ENCODE data around the gene ENO4. TPM values are rescaled to one million over a fixed set of nuclear protein-coding genes. Genes with fewer than 3 reads are reported as not detected.

Gene ENO4
- total RNA-seq, 1 experiment from 2014 or later, result 0.52 TPM

- DNase-seq (ENCODE audit: extremely low read depth, low read depth), result peak; percentile 67
Measured at GRCh38 chr10:116866987-116867595, 17.8 kb downstream of the ENO4 start.

GRCh38 chr10:116868198-116868676 is 18.9 kb downstream of the ENO4 start:
- no peak for DNase-seq (ENCODE audit: extremely low read depth, low read depth)

DNA sequence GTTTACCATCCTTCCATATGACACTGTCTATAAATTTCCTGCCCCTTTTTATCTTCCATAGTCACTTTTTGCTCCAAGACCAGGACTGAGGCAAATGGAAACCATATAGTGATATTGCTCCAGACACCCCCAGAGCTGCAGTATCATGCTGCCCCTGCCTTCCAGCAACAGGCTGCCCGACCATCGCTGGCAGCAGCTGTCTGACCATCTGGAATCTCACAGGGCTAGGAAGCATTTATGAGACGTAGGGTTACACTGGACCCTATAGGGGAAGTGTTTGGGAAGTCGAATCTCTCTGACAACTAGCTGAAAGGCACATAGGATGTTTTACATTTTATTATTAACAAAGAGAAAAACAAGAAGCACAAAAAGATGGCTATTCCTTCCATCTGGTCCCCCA is 19.4 kb downstream of the ENO4 start:
- DNase-seq (ENCODE audit: extremely low read depth, low read depth), result no peak

GRCh38 chr10:116870949-116871348 is 21.6 kb downstream of the ENO4 start:
- DNase-seq (ENCODE audit: extremely low read depth, low read depth), result no peak

DNA sequence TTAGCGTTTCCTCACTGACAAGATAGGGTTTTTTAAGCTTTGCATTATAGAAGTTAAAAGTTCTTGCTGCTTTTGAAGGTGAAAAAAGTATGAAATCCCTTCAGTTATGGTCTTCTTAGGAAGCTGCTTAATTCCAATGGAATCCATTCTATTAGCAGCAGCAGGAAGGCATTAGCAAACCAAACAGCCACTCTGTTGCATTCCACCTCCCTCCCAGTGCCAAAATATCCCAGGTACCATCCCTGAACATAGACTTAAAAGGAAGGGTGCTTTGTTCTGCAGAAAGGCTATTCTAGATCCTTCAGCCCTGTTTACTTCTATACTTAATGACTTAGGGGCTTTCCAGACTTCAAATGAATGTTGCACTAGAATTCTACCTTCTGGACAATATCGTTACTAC is 23.8 kb downstream of the ENO4 start:
- no peak for DNase-seq (ENCODE audit: extremely low read depth, low read depth)

GRCh38 chr10:116875897-116876296 is 26.6 kb downstream of the ENO4 start:
- no peak for DNase-seq (ENCODE audit: extremely low read depth, low read depth)

- DNase-seq (ENCODE audit: extremely low read depth, low read depth), result no peak
Measured at GRCh38 chr10:116877391-116877790, 28.1 kb downstream of the ENO4 start.

DNA sequence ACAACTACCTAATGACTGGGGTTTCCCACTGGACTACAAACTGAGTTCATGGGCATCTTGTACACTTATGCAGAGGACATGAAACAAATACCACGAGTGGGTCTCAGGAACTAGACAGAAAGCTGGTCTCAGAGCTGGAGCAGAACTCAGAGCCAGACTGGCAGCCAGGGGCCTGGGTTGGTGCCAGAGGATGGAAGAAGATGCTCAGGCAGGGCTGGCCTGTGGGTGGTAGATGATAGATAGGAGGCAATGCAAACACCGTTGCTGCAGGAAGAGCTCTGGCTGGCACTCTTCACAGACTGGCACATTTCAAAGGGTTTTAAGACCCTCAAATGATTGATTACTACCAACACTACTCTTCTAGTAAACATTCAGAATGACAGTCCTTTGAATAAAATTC is 28.8 kb downstream of the ENO4 start:
- DNase-seq (ENCODE audit: extremely low read depth, low read depth), result no peak

DNA sequence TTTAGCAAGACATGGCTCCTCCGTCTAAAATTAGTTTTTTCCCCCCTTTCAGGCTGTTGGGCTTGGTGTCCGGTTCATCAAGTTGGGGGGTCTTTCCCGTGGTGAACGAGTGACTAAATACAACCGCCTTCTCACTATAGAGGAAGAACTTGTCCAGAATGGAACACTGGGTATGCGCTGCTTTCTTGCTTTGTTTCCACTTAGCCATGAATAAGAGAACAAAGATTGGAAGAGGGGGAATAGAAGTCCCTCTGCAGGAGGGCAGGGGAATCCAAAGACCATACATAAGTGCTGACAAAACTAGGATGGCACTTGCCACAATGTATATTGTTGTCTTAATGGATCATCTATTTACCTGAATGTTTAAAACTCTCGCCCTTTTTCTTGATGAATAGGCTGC is 30.5 kb downstream of the ENO4 start:
- DNase-seq (ENCODE audit: extremely low read depth, low read depth), result no peak

DNA sequence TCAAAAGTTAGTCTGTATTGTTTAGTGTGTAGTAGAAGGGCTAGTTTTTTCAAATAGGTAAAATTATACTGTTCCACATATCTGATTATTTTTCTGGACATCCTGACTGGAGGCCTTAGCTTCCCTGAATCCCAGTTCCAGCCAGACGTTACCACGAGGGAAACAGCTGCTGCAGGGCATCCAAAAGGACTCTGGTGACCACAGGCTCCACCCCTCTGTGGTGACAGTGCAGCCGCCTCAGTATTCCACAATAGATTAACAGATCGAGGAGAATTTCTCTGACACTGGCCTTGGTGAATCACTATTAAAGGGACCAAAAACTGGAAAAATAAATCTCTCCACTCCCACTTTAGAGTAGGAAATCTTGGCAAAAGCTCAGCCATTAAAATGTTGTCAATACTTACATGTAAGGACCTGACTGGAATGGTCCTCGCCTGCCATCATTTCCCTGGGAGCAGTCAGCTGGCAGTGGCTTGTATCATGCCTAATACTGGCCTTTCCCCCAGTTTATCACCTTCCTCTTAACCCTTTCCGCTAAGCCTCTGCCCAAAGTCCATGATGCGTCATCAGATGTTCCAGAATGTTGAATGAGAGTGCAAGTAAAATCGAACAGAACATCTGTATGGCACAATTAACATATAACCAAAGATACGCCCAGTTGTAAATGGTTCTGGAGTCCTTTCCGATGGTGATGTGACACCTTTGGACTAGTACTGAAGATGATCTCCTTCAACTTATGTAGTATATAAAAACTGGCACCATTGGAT is 31.6 kb downstream of the ENO4 start:
- DNase-seq (ENCODE audit: extremely low read depth, low read depth), result no peak

DNA sequence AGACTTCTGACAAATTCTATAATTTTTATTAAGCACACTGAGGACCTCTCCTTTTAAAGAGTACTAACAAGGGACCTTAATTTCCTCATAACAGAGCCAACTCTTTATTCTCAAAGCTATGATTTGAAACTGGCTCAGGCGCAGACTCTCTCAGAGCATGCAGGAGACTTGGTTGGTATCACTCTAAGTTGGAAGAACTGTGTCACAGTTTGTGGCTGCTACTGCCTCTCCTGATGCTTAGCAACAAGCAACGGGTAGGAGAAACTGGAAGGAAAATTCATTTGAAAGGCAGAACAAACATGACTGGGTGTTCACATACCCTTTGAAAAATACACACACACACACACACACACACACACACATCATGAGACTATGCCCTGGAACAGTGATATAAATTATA is 33.3 kb downstream of the ENO4 start:
- DNase-seq (ENCODE audit: extremely low read depth, low read depth), result no peak

GRCh38 chr10:116886772-116887171 is 37.5 kb downstream of the ENO4 start:
- no peak for DNase-seq (ENCODE audit: extremely low read depth, low read depth)

- DNase-seq (ENCODE audit: extremely low read depth, low read depth), result peak; percentile 59
Measured at GRCh38 chr10:116888380-116889055, 39.2 kb downstream of the ENO4 start.

GRCh38 chr10:116889066-116889465 is 39.8 kb downstream of the ENO4 start:
- DNase-seq (ENCODE audit: extremely low read depth, low read depth), result no peak

- no peak for DNase-seq (ENCODE audit: extremely low read depth, low read depth)
Measured at GRCh38 chr10:116891208-116891607, 41.9 kb downstream of the ENO4 start.

GRCh38 chr10:116892907-116893685 is 43.8 kb downstream of the ENO4 start:
- no peak for DNase-seq (ENCODE audit: extremely low read depth, low read depth)

- no peak for DNase-seq (ENCODE audit: extremely low read depth, low read depth)
Measured at GRCh38 chr10:116893686-116894037, 44.4 kb downstream of the ENO4 start.

DNA sequence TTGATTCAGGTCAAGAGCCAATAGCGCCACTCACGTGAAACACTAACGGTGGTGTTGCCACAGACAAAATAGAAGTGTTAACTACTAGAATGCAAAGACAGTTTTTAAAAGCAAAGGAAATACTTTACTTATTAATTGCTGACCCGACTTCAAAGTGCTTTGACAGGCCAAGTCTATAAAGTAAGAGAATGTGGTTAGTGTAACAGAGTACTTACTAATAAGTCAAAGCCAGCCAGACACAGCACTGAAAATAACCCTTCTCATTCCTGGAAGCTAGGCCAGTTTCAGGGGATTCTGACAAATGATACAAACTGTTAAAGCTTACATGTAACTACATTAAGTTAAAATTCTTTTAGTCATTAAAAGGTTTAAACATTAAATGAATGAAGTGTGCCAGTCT is 50.3 kb downstream of the ENO4 start:
- no peak for DNase-seq (ENCODE audit: extremely low read depth, low read depth)

- no peak for DNase-seq (ENCODE audit: extremely low read depth, low read depth)
Measured at GRCh38 chr10:116905845-116906210, 56.5 kb downstream of the ENO4 start.

- no peak for DNase-seq (ENCODE audit: extremely low read depth, low read depth)
Measured at GRCh38 chr10:116907245-116907987, 58.1 kb downstream of the ENO4 start.

Measured in NCI-H460 (cell line).